HCT116 (cell line): ENCODE data around the gene TBCD.

Experiments used
- POLR2A ChIP-seq: IDR thresholded peaks from 2 replicates; pipeline ENCODE4 v1.7.0; 2011; ENCODE audit warnings: borderline replicate concordance; ENCODE audit not compliant: insufficient read depth, insufficient read length; ENCODE audit errors: extremely low read depth
- POLR2AphosphoS5 ChIP-seq: IDR thresholded peaks from 2 replicates; pipeline ENCODE4 v1.6.1; 2011; ENCODE audit warnings: mild to moderate bottlenecking, low read depth, low read length, moderate library complexity
- RAD21 ChIP-seq: IDR thresholded peaks from 2 replicates; pipeline ENCODE4 v1.6.1; 2012; ENCODE audit warnings: low read depth, mild to moderate bottlenecking
- YY1 ChIP-seq: IDR thresholded peaks from 2 replicates; pipeline ENCODE4 v1.6.1; 2011; ENCODE audit warnings: low read length, low read depth, moderate library complexity, mild to moderate bottlenecking; ENCODE audit not compliant: insufficient replicate concordance; ENCODE audit errors: extremely low read depth
- TF ChIP-seq, protein P1 (sequence below): IDR thresholded peaks from 2 replicates; pipeline ENCODE4 v1.6.1; 2011; ENCODE audit warnings: mild to moderate bottlenecking, low read length, moderate library complexity; ENCODE audit not compliant: insufficient replicate concordance; ENCODE audit errors: extremely low read depth
- TF ChIP-seq, protein P2 (sequence below), 3 experiments: fragments of 200-600 bp in 1 of 3; sonication (generic) in 1 of 3; IDR thresholded peaks in 2 of 3; conservative IDR thresholded peaks in 1 of 3; 2 replicates each; pipeline ENCODE4 v1.5.1; 2012 to 2017; ENCODE audit warnings: low read depth in 2 of 3, low read length in 2 of 3, antibody characterized with exemption in 1 of 3, borderline replicate concordance in 1 of 3, control low read depth in 1 of 3, mild to moderate bottlenecking in 1 of 3, mixed read lengths in 1 of 3, mixed run types in 1 of 3, moderate library complexity in 1 of 3; ENCODE audit not compliant: insufficient read depth in 1 of 3
- TF ChIP-seq, protein P3 (sequence below): IDR thresholded peaks from 2 replicates; pipeline ENCODE4 v1.6.1; 2012
- TF ChIP-seq, protein P4 (sequence below): IDR thresholded peaks from 2 replicates; pipeline ENCODE4 v1.6.1; 2012; ENCODE audit warnings: low read depth

DNA sequence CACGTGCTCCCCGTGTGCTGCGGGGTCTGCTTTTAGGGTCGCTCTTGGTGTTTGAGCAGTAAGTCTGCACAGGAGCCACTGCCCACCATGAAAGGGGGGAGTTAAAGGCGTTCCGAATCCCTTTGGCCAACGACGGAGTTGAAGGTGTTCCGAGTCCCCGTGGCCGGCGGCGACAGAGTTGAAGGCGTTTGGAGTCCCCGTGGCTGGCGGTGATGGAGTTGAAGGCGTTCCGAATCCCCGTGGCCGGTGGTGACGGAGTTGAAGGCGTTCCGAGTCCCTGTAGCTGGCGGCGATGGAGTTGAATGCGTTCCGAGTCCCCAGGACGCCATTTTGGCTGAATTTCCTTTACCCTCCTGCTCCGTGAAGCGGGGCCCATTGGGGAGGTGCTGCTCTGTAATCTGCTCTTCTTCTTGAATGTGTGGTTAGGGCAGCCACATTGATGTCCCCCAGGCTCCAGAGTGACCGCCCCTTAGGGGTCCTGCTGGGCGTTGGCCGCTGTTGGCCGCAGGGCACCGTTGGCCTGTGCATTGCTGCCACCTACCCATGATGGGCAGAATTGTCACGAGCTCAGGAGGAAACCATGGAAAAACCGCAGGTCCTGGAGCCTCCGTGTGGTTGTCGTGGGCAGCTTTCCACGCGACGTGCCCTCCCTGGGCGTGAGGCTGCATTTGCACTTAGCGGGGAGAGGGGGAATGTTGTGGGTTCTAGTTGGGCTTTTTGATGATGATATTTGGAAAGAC lies 161.6 kb downstream of the TBCD start:
- TF ChIP-seq RAD21 (peak; percentile 90), POLR2AphosphoS5 (no peak), POLR2A (no peak), YY1 (no peak)
- TF ChIP-seq, protein P1, sequence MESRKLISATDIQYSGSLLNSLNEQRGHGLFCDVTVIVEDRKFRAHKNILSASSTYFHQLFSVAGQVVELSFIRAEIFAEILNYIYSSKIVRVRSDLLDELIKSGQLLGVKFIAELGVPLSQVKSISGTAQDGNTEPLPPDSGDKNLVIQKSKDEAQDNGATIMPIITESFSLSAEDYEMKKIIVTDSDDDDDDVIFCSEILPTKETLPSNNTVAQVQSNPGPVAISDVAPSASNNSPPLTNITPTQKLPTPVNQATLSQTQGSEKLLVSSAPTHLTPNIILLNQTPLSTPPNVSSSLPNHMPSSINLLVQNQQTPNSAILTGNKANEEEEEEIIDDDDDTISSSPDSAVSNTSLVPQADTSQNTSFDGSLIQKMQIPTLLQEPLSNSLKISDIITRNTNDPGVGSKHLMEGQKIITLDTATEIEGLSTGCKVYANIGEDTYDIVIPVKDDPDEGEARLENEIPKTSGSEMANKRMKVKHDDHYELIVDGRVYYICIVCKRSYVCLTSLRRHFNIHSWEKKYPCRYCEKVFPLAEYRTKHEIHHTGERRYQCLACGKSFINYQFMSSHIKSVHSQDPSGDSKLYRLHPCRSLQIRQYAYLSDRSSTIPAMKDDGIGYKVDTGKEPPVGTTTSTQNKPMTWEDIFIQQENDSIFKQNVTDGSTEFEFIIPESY, result no peak
- TF ChIP-seq, protein P2, sequence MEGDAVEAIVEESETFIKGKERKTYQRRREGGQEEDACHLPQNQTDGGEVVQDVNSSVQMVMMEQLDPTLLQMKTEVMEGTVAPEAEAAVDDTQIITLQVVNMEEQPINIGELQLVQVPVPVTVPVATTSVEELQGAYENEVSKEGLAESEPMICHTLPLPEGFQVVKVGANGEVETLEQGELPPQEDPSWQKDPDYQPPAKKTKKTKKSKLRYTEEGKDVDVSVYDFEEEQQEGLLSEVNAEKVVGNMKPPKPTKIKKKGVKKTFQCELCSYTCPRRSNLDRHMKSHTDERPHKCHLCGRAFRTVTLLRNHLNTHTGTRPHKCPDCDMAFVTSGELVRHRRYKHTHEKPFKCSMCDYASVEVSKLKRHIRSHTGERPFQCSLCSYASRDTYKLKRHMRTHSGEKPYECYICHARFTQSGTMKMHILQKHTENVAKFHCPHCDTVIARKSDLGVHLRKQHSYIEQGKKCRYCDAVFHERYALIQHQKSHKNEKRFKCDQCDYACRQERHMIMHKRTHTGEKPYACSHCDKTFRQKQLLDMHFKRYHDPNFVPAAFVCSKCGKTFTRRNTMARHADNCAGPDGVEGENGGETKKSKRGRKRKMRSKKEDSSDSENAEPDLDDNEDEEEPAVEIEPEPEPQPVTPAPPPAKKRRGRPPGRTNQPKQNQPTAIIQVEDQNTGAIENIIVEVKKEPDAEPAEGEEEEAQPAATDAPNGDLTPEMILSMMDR (IDR thresholded peaks at IDR 0.05 in 2 of 3, conservative IDR thresholded peaks at IDR 0.05 in 1 of 3; ENCODE audit: borderline replicate concordance in 1 of 3, insufficient read depth in 1 of 3, low read depth in 2 of 3, low read length in 2 of 3), result peak; percentile 43 to 93 (median 46)
- TF ChIP-seq, protein P3, sequence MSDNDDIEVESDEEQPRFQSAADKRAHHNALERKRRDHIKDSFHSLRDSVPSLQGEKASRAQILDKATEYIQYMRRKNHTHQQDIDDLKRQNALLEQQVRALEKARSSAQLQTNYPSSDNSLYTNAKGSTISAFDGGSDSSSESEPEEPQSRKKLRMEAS, result no peak
- TF ChIP-seq, protein P4, sequence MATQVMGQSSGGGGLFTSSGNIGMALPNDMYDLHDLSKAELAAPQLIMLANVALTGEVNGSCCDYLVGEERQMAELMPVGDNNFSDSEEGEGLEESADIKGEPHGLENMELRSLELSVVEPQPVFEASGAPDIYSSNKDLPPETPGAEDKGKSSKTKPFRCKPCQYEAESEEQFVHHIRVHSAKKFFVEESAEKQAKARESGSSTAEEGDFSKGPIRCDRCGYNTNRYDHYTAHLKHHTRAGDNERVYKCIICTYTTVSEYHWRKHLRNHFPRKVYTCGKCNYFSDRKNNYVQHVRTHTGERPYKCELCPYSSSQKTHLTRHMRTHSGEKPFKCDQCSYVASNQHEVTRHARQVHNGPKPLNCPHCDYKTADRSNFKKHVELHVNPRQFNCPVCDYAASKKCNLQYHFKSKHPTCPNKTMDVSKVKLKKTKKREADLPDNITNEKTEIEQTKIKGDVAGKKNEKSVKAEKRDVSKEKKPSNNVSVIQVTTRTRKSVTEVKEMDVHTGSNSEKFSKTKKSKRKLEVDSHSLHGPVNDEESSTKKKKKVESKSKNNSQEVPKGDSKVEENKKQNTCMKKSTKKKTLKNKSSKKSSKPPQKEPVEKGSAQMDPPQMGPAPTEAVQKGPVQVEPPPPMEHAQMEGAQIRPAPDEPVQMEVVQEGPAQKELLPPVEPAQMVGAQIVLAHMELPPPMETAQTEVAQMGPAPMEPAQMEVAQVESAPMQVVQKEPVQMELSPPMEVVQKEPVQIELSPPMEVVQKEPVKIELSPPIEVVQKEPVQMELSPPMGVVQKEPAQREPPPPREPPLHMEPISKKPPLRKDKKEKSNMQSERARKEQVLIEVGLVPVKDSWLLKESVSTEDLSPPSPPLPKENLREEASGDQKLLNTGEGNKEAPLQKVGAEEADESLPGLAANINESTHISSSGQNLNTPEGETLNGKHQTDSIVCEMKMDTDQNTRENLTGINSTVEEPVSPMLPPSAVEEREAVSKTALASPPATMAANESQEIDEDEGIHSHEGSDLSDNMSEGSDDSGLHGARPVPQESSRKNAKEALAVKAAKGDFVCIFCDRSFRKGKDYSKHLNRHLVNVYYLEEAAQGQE, result no peak
